HG02623 (cell line): Measurements from ENCODE around the gene TNRC6B.
"Not testable (repeated sequence)": the region's sequence is repeated elsewhere in the genome, so short reads cannot be mapped to it uniquely, and the experiment has no call there.

Experiments
- ATAC-seq: cut with Tn5 transposase; IDR thresholded peaks from one replicate; pipeline ENCODE4 v1.9.1; 2021; ENCODE audit warnings: moderate library complexity; ENCODE audit not compliant: unreplicated experiment

TNRC6B gene

DNA sequence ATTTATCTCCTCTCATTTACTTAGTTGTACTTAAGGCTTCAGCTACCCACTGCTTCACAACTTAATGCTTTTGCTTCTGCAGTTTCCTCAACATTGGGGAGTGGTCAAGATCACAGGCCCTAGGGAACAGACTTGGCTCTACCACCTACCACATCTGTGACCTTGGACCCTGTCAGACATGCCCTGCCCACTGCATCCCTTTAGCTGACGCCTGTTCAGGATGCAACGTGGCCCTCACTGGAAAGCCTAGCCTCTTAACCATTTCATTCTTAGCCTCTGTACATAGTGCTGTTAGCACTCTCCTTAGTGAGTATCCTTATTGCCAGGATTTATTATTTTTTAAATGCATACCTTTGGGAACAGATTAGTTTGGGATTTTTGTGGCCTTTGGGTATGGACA is 34.4 kb downstream of the TNRC6B start:
- ATAC-seq, result no peak

DNA sequence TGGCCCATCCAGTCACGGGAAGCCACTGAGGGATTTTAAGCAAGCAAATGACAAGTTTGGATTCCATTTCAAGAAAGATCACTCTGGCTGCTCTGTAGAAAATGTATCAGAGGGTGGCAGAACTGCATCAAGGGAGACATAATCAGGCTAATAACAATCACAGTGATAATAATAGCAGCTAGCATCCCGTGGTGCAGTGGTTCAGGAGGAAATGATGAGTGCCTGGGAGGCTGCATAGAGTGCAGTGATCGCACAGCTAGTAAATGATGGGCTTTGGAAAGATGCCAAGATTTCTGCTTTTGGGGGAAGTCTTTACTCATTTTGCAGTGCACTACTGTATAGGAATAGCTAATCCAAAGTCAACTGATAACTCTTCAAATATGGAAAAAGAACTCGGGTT is 35.8 kb downstream of the TNRC6B start:
- ATAC-seq, result no peak

DNA sequence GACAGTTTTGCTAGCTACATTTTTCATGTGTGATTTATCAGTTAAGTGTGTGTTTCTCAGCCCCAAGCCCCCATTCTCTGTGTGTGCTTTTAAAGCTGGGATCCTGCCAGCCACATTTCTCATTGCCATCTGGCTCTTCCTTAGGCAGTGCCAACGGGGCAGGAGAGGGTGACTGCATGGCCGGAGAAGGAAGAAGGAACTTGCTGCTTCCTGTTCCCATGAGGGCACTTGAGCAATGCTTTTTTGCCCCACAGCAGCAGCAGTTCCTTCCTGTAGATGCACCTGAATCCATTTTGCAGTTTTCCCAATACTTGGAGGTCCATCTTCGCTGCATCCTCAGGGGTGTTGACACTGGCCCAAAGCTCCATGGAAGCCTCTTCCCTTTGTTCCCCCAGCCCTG is 37.5 kb downstream of the TNRC6B start:
- ATAC-seq, result no peak

DNA sequence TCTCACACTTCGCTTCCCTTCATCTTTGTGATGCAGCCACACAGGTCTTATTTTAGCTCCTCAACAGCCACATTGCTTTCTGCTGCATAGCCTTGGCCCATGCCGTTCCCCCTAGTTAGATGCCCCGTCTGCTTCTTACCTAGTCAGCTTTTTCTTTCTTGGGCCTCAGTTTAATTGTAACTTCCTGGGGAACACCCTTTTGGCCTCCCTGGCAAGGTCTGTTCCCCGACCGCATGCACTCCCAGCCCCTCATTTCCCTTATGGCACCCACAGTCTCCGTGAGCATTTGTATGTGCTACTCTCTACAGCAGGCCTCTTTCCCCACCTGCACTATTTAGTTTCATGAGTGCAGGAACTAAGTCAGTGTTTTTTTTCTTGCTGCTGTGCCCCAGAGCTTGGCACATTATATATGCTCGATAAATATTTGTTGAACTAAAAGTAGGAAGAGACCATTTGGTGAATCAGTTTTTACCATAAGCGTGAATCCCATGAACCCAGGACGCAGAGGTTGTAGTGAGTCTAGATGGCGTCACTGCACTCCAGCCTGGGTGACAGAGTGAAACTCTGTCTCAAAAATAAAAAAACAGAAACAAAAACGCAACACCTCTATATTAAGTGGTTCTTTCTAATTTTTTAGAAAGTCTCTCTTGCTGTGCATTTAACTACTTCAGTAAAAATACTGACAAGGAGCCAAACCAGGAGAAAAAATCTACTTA is 38.5 kb downstream of the TNRC6B start:
- ATAC-seq, result no peak

DNA sequence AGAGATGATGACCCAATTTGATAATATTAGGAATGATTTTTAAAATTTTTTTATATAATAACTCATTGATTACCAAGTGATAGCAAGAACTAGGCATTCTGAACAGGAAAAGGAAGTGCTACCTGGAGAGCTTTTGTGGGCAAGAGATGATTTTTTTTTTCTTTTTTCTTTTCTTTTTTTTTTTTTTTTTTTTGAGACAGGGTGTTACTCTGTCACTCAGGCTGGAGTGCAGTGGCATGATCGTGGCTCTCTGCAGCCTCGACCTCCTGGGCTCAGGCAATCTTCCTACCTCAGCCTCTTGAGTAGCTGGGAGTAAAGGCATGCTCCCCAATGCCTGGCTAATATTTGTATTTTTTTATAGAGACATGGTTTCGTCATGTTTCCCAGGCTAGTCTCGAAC is 40.4 kb downstream of the TNRC6B start:
- ATAC-seq, result no peak

DNA sequence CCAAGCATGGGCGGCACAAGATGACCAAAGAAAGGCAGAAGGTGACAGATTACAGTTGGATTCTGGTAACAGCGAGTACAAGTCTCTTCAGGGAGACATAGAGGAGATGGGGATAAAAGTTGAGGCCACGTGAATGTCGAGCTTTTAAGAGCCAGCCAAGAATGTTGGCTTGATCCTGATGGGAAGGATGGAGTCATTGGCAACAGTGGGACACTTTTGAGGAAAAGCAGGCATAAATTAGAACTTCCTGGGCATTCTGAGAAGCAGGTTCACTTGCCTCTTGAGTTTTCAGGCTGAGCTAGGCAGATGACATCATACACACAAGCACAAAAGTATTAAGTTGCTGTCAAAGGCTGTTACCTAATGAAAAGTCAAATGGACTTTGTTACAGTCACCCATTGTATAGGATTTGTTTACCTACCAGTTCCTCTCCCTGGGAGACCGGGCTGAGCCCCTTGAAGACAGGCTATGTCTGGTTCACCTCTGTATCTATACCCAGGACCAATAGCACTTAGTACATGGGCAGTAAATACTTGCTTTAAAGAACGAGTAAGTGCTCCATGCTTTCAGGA is 41.1 kb downstream of the TNRC6B start:
- no peak for ATAC-seq

DNA sequence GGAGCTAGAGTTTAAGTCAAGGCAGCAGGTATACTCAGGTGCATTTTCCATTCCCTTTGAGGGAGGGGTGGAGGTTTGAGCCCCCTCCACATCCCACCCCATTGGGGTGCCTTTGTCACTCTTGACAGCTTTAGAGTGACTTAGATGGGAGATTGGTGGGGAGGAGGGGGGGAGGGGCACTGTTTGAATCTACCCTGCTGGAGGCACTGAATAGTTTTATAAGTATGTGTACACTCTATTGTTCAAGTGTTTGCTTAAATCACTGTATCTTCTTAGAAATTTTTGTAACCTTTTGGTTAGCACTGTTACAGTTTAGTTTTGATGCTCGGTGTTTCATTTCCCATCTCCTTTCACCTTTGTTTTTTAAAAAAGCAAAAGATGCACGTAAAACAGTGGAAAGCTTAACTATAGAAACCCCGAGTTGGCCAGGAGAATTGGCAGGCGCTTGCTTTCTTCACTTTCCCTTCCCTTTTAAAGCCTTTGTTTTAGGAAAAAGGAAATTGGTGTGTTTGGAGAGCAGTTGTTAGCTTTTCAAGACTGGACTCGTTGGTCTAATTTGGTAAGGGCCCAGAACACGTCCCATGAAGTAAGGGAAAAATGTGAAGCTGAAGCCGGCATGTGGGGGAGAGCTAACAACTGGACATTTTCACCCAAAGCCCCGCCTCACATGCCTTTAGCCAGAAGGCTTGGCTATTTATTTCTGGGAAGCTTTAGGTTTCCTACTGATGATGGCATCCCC is 42.8 kb downstream of the TNRC6B start:
- no peak for ATAC-seq

DNA sequence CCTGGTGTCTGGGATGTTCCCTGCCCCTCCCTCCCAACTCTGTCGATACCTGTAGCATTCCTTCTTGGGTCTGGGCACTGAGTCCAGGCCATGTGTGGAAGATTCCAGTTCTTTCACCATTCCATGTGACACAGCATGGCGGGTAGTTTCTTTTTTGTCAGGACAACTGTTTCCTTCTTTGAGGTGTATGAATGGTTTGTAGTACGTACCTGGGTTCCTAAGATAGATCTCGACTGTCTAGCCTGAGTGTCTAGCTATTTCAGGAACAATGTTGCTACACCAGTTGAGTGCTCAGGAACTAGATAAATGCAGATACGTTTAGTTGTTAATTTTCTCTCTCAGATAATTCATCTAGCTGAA is 43.3 kb downstream of the TNRC6B start:
- ATAC-seq, result no peak

DNA sequence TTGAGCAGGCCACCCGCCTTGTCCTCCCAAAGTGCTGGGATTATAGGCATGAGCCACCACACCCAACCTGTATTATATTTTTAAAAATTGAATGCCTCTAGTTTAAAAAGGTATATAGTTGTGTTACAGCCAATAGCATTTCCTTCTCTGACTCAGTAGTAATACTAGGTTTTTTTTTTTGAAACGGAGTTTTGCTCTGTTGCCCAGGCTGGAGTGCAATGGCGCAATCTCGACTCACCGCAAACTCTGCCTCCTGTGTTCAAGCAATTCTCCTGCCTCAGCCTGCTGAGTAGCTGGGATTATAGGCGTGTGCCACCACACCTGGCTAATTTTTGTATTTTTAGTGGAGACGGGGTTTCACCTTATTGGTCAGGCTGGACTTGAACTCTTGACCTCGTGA is 45.3 kb downstream of the TNRC6B start:
- ATAC-seq, result not testable (repeated sequence)

DNA sequence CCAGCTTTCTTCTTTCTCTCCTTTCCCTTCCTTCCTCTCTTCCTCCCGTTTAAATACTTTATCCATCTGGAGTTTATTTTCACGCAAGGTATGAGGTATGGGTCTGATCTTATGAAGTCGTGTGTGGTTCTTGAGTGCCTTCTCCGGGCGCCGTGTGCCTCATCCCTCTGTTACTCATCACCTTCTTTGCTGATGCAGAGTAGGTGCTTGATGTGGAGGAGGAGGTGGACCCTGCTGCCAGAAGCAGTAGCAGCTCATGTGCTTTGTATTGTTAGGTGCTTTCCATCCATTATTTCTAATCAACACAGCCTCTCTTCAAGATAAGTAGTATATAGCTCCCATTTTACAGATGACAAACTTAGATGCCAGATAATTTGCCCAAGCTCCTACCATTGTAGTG is 47.0 kb downstream of the TNRC6B start:
- ATAC-seq, result no peak

DNA sequence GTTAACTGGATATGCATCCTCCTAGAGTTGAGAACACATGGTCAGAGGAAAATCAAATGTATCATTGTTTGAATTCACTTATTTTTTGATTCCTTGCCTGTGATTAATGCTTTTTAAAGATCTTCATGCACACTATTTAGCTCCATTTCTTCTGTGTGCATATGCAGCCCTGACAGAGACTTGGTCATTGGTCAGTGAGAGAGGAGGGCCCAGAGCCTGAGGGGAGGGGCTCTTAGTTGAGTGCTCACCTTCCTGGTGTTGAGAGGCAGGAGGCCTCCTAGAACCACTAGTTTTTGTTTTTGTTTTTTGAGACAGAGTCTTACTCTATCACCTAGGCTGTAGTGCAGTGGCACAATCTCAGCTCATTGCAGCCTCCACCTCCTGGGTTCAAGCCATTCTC is 48.9 kb downstream of the TNRC6B start:
- no peak for ATAC-seq

DNA sequence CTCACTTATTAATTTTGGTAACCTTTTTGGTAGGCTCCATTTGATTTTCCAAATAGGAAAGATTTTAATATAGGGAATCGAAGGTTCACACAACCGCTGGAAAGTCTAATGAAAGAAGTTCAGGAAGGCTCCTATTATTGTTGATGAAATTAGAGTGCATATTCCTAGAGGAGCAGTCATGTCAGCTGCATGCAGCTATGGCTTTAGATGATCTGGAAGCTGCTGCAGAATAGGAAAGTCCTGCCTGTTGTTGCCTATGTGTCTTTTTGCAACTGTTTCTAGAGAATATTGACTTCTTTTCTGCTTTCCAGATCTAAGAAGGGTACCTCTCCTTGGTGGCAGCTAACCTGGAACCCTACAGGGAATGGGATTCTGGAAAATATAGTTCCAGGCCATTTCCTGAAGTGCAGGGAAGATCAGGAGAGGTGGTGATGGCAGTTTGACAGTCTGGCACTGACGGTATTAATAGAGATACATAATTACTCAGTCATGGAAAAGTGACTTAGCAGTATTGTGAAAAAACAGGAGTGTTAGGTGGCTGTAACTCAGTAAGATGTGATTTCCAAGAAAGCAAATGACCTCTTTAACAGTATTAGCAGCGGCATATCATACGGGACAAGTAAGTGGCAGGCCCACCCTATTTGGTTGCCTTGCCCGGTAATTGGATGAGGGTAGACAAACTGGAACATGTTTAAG is 54.0 kb downstream of the TNRC6B start:
- no peak for ATAC-seq

DNA sequence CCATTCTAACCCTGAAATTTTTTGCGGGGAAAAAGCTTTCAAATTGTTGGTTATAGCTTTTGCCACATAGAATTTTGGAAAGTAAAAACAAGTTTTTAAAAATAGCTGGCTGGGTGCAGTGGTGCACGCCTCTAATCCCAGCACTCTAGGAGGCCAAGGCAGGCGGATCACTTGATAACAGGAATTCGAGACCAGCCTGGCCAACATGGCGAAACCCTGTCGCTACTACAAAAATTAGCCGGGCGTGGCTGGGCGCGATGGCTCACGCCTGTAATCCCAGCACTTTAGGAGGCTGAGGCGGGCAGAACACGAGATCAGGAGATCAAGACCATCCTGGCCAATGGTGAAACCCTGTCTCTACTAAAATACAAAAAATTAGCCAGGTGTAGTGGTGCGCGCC is 54.9 kb downstream of the TNRC6B start:
- ATAC-seq, result no peak

DNA sequence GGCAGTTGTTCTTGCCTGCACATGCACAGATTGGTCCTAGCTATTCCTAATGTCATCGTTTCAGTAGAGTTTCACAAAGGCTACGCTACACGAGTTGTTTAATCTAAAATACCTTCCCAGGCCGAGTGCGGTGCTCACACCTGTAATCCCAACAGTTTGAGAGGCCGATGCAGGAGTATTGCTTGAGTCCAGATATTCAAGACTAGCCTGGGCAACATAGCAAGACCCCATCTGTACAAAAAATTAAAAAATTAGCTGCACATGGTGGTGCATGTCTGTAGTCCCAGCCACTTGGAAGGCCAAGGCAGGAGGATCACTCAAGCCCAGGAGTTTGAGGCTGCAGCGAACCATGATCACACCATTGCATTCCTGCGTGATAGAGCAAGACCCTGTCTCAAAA is 56.2 kb downstream of the TNRC6B start:
- no peak for ATAC-seq

DNA sequence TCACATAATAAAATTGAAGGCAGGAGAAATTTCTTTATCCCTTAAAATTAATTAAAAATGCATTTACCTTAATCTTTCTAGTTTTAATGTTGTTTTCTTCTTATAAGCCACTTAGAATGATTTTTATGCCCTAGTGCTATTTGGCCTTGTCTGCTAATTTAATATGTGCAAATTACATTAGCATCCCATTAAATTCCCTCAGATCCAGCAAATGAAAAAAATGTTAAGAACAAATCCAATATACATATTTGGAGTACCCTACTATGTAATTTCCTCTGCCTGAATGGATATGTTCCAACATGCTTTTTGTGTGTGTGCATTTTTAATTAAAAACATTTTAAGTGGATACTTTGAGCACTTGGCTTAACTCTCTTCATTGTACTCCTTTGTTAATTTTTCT is 56.9 kb downstream of the TNRC6B start:
- ATAC-seq, result no peak

DNA sequence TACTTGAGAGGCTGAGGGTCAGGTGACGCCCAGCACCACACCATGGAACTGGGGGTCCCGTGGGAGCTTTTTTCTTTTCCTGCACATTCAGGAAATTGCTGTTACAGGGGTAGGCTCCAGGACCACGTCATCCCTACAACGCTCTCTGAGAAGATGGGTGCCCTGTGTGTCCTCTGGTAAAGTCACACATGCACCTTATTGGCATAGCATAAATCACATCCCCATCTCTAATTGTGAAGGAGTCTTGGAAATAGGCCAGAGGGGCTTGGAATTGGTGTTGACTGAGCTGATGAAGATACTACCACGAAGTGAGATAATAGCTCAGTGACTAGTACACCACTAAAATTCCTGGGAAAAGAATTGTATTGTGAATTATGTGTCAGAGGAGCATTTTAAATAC is 57.6 kb downstream of the TNRC6B start:
- no peak for ATAC-seq

DNA sequence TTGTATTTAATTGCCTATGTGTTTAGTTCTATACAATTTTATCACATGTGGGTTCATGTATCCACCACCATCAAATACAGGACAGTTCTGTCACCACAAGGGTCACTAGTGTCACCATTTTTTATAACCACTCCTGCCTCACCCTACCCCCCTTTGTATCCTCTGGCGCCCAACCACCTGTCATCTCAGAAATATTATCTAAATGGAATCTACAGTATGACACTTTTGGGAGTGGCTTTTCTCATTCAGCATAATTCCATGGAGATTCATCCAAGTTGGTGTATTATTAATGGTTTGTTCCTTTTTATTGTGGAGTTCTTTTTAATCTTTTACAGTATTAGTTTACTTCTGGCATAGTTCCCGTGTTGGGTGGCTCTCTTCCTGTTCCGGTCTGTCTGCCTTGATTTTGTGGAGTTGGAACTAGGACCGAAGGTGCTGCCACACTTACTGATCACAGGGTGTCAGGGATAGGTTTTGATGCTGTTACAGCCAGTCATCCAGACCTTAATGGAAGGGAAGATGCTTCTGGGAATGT is 58.5 kb downstream of the TNRC6B start:
- ATAC-seq, result no peak

DNA sequence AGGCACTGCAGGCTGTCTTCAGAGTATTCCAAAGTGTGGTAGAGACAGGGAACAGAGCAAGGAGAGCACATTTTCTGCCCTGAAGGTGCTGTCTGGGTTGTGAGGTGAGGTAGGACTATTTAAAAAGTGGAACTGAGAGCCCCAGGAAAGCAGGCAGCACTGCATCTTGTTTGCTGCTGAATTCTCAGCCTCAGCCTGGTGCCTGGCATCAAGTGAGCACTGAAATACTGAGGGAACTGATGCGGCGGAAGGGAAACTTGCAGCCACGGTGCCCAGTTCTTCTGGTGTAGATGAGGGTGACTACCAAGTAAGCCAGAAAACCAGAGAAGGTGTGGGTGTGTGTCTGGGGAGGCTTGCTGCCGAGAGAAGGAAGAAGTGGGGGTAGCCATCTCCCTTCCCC is 59.5 kb downstream of the TNRC6B start:
- no peak for ATAC-seq

DNA sequence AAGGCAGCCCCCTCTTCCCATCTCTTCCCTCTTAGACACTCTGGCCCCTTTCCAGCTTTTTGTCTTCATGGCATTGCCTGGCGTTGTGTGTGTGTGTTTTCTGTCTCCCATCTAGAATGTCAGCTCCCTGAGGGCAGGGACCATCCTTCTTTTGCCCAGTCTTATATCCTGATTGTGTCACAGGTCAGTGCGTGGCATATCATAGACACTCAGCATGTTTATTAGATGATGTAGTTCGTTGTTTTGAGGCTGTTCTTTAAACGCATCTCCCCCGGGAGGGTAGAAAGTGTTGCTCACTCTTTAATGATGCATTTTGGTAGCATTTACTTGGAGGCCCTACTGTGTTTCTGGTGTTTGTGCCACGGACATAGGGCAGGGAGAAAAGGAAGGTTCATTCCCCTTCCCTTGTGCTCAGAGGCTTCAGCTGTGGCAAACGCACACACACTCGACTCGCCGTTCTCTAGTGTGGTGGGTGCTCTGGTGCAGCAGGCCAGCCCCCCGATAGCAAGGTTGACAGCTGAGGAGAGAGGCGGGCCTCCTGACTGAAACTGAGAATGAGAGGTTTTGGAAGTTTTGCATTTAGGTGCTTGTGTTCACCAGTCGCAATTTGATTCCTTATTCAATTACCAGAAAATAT is 60.2 kb downstream of the TNRC6B start:
- ATAC-seq, result no peak

DNA sequence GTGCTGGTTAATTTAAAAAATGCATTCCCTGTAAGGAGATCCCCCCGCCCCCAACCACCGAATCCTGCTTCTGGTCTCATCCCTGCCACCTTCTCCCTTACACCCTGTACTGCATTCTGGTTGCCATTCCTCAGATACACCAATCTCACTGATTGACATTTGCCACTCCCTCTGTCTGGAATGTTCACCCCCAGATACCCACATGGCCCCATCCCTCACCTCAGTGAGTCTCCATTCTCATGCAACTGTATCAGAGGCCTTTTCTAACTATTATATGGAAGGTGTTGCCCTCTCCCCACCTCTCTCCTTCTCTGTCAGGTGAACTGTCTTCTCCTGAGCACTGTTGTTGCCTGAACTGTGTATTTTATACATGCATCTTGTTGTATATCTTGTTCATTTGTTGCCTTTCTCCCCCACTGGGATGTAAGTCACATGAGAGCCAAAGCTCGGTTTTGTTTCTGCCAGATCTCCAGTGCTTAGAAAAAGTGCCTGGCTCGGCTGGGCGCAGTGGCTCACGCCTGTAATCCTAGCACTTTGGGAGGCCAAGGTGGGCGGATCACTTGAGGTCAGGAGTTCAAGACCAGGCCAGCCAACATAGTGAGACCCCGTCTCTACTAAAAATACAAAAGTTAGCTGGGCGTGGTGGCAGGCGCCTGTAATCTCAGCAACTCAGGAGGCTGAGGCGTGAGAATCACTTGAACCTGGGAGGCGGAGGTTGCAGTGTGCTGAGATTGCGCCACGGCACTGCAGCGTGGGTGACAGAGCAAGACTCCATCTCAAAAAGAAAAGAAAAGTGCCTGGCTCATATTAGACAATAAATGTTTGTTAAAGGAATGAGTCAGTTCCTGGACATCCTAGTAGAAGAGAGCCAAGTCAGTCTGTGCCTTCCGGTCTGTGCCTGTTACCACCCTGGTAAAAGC is 61.0 kb downstream of the TNRC6B start:
- ATAC-seq, result no peak
